Midbrain (tissue), 1 donor: ENCODE data around the gene PEX11B.

Experiments used
- DNase-seq: peaks from one replicate; lab custom pipeline; 2025; lab: John Stamatoyannopoulos, UW

Gene PEX11B

DNA sequence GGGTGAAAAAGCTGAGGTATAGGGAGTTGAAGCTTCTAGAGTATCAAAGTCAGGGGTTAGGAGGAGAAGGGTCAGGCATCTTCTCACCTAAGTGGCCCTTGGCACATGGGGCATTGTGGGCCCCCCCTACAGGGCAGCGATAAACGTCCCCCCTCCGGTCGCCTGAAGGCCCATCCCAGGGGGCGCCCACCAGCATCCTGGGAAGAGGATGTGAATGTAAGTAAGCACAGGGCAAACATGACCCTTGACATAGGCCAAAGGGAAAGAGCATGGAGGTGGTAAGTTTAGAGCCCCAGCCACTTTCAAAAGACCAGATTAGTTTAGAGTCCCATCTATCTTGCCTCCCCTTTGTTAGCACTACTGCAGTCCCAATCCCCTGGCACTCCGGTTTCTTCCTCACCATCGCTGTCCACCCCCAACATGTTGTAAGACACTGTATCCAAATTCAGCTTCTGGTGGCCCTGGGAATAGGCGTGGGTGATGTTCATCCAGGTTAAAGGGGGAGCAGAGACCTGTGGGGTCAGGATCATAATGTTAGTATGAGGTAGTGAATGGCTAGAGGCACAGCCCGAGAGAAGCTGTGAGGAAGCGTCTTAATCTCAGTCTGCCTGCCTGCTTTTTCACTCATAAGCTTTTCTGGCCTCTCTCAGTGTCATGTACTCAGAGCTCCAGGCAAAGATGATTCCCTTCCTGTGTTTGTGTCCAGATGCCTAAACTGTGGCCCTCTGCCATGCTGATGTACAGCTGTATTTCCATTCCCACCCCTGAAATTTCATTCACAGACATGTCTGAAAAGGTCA lies 11.4 kb downstream of the PEX11B start:
- DNase-seq, result no peak

DNA sequence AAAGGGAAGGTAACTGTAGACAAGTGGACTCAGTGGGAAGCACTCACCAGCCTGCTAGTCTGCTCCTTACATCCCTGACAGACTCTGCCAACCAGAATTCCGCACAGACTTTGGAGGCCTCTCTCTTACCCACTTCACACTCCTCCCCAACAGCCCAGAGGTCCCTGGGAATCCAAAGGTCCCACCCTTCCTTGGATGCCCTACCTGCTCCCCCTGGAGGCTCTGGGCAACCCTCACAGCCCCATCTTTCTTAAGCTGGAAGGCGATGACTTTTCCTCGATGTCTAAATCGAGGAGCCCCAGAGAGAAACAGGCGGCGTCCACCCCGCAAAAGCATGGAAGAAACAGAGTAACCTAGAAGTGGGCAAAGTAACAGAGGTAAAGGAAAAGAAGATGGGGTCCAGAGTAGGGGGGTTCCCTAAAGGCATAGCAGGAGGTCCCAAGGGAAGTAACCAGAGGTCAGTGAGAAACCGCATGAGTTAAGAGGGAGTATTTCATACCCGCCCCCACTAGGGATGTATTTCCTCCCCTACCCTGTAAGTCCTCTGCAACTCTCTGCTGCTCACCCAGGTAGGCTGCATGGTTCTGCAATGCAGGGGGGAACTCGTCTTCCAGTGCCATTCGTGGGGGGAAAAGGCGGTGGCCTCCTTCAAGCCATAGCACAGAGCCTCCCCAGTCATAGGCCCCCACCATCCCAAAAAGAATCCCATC lies 17.1 kb downstream of the PEX11B start:
- no peak for DNase-seq

DNA sequence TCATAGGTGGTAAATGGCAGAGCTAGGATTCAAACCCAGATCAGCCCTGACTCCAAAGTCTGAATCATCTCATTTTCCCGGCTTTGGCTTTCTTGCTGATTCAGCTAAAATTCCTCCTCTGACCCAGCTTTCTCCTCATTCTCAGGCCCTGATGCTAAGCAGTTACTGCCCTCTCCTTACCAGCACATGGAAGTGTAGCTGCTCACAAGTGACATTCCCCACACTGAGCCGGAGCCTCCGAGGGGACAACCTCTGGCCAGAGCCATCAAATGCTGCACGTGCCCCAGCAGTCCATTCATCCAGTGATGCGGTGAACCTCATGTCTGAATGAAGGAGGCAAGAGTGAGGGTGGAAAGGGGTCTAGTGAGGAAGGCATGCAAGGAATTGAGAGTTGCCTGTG lies 19.8 kb downstream of the PEX11B start:
- DNase-seq, result no peak

DNA sequence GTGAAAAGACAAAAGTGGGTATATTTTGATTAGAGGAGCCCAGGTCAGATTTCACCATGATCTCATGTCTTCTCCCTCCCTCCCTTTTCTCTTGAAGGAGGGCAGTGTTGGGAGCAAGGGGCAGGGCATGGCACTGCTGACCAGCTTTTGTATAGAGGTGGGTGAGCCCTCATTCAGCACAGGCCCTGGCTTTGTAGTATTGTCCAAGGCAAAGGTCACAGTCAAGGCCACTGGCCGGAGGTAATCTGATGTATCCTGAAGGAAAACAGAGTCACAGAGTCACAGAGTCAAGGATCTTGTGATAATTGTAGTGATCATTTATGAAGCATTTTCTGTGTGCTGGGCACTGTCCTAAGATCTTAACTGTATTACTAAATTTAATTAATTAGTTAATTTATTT lies 20.5 kb downstream of the PEX11B start:
- DNase-seq, result no peak

DNA sequence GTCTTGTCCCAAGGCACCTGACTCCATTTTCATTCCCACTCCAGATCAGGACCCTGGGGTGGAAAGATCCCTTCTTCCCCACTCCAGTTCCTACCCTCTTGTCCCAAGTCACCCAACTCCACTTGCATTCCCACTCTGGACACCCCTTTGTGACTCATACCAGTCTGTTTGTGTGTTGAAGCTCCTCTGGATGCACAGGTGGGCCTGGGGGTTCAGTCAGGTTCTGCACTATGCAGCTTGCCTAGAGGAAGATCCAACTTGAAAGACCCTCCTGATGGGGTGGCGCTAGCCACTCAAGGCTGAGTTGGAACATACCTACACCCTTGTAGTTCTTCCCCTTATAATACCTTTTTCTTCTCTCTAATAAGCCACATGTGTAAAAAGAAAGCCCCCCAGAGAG lies 23.0 kb downstream of the PEX11B start:
- no peak for DNase-seq

DNA sequence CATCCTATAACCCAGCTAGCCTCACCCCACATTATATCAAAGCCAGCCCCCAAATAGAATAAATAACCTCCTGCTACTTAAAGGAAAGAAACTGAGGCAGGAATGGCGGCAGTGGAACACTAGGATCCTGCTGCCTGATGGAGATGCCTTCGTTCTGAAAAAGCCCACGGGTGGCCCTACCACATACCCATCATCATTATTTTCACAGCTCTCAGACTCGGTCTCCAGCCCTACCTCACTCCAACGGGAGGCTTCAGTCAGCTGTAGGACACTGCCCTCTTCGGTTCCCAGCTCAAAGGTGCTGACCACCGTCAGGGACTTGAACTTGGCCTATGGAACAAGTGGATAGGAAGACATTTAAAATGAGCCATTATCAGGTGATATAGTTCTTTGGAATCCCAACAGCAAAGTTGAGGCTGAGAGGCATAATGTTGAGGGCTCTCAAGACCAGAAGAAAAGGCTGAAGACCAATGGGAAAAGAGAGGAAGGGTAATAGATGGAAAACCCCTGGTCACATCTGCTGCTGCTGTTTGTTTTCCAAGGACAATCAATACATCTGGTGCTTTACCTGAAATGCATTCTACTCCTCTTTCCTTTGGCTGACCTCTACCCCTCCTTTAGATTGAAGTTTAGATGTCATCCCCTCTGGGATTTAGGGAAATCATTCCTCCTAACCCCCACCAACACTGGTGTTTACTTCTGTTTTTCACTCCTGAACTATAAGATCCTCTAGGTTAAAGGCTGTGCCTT lies 25.0 kb downstream of the PEX11B start:
- DNase-seq, result no peak

DNA sequence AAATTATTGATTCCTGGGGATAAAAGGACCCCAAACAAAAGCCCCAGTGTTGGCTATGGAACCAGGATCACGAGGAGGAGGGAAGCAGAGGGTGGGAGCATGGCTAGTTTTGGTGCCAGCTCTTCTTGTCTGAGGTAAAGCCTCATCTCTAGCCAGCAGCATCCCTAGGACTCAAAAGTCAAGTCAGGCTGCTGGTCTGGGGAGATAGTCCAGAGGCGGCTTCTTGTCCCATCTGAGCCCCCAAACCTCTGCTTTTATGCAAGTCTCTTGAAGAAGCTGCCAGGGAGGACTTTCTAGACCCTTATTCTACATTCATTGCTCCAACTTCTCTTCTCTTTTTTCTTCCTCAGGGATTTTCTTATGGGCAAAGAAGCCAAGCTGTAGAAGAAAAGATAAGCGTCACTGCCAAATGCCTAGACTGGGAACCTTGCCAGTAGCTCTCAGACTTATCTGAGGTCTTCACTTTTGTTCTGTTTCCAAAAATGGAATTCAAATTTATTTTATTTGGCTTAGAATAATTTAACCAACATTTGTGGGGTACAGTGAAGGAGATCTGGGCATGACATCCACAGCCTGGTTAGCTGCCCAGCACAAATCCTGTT lies 25.9 kb downstream of the PEX11B start:
- no peak for DNase-seq

DNA sequence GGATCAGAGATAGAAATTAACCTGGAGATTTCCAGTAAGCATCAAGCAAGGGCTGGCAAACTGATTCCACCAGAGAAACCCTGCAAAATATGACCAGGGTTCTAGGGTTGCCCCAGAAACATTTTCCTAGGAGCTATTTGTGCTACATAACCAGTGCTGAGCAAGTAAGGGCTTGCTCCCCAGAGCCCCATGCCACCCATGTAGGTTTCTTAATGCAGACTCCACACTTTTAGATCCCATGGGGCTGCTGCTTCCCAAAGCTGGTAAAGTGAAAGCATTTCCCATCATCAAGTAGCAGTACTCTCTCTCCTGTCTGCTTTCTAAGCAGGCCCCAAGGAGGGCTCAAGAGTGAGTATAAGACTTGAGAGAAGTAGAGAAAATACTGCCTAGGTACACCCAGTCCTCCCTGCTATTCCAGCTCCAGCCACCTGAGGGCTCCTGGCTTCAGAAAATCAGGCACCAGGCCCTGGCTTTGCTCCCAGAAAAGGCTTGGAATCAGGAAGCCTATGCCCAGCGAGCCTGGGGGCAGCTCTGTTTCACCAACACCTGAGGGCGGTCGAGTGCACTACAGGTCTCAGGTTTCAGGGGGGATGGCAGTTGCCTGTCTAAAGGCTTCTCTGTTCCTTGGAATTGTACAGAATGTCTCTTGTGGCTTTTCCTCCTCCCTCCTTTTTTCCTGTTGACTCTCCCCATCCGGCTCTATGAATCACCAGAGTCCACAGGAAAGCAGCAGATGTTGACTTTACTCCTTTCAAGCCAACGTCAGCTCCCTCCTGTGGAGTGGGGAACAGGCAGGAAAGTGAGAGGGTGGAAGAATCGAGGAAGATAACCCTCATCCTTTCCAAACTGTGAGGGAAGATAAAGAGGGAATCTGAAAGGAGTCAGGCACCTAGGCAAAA lies 26.7 kb downstream of the PEX11B start:
- peak; percentile 93 for DNase-seq

DNA sequence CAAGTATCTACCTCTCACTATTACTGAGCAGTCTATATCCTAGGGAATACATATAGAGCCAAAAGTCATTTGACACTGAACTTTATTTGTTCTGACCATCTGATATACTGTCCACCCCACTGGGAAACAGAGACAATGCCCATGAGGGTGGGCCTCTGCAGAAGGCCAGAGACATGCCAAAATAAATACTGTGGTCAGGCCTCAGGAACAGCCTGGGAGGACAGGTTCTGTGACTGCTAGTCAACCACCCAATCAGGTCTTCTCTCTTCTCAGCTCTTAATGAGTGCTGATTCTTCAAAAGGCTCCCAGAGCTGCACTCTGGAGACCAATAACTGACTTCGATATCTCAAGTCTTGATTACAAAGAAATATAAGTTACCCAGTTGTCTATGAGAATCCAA lies 27.4 kb downstream of the PEX11B start:
- no peak for DNase-seq

DNA sequence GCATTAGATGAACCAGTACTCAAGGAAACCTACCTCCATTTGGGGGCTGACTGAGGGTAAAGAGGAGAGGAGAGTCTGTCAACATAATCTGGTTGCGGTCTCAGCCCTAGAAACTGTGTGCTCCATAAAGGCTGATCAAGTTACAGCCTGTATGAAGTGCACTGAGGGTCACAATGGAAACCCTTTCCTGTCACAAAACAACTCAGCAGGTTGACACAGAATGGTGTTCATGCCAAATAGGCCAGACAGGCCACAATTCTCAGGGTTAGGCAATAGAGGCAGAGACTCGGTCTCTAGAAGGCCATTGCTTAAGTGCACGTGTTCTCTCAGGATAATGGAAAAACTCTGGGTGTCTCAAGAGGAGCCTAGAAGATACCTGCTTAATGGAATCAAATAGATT lies 28.8 kb downstream of the PEX11B start:
- no peak for DNase-seq

DNA sequence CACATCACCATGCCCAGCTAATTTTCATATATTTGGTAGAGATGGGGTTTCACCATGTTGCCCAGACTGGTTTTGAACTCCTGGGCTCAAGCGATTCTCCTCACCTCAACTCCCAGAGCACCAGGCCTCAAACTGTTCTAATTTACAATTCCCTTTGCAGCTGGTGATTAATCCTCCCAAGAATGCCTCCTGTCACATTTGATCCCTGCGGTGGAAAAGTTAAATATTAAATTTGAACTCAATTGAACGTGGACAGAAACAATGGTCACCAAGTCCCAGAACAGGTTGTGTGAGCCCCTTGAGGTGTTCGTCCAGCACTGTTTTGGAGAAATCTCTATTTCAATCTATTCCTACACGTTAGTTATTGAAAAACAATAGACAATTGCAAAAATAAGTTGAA lies 30.9 kb downstream of the PEX11B start:
- DNase-seq, result no peak

DNA sequence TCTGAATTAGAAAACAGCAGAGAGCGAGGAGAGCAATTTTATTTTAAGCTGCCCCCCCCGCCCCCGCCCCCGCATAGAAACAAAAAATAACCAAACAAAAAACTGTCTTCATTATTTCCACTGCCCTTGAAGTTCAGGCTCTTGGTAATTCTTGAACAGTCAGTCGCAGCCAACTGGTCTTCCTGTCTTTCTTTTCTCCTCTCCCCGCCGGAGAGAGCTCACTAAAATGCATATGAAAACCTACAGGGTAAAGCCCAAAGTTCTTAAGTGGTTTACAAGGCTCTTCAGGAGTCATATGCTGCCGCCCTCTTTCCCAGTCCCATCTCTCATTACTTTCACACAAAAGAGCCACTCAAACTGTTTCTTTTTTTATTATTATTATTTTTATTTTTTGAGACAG lies 31.7 kb downstream of the PEX11B start:
- no peak for DNase-seq

DNA sequence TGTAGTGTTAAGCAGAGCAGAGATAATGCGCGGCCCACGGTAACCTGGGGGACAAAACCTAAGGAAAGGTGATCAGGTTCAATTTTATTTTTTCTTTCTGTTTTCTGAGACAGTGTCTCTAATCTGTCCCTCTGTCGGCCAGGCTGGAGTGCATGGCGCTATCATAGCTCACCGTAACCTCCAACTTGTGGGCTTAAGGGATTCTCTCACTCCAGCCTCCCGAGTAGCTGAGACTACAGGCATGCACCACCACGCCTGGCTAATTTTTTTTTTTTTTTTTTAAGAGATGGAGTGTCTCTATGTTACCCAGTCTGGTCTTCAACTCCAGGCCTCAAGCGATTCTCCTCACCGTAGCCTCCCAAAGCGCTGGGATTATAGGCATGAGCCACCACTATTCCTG lies 32.1 kb downstream of the PEX11B start:
- DNase-seq, result no peak

DNA sequence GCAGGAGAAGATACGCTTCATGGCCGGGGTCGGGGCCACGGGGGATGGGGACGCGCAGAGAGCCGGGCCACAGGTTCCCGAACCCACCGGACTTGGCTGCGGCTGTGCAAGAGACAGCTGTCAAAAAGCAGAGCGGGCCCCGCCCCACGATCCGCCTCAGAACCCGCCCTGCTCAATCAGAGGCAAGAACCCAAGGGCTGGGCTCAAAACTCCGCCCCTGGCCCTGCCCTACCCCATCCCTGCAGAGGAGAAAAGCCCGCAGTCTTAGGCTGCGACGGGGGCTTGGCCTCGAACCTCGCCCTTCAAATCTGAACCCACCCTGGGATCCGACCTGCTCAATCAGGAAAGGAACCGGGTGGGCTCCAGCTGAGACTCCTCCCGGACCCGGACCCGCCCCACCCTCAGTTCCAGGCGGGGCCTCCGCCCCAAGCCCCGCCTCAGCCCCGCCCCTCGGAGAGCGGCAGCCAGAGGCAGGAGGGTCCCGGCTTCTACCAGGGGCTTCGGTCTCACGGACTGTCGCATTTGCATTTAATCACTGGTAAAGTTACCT lies 32.7 kb downstream of the PEX11B start, which contains the start of gene ANKRD35:
Gene ANKRD35 (minus strand): TSS at position 129 of the 550 bp plus-strand sequence. CDS start 108 bp downstream, at position 21.
- peak; percentile 78 for DNase-seq

DNA sequence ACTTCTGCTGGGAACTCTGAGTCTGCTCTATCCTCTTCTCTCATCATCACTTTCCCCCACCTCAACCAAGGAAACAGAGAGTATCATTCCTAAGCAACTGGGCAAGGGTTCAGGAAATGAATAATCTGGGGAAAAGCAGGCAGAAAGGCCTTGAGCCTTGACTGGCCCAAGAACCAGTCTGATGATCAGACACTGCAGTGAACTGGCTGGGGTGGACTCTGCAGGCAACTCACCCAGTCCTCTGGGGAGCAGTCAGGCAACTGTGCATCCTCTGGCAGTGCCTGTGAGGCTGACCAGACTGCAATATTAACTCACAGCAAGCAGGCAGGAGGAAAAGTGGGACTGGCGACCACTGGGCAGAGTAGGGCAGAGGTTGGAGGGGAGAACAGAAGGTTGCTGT lies 33.8 kb downstream of the PEX11B start:
- no peak for DNase-seq

DNA sequence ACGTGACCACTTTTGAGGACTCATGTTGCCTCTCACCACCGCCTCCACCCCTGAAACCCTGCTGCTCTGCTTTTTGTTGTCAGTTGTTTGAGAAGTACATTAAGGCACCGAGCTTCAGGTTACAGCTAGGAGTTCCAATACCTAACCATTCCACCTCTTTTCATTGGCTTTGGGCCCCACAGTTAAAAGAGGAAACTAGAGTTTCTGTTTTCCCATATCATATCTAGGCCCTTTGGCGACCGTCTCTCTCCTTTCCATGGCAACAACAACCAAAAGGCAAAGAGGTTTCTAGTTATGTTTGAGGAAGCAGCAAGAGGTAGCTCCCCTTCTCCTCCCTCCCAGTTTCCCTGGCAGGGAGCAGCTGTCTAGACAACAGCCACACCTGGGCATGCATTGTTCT lies 38.7 kb downstream of the PEX11B start:
- no peak for DNase-seq

DNA sequence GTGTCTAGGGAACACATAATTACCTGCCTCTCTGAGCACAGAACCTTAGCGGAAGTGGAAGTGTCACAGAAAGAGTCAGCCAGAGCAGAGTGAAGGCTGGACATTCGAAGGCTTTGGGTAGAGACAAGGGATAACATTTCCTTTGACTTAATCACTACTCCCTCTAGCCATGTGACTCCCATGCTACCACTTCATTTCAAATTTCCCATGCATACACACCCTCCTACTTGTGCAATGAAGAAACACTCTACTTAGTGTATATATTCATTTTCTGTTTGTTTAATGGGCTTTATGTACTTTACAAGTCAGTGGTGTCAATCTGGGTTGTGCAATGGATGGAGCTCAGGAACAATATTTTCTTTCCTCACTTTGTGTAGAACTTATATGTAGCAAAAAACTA lies 39.8 kb downstream of the PEX11B start:
- no peak for DNase-seq

DNA sequence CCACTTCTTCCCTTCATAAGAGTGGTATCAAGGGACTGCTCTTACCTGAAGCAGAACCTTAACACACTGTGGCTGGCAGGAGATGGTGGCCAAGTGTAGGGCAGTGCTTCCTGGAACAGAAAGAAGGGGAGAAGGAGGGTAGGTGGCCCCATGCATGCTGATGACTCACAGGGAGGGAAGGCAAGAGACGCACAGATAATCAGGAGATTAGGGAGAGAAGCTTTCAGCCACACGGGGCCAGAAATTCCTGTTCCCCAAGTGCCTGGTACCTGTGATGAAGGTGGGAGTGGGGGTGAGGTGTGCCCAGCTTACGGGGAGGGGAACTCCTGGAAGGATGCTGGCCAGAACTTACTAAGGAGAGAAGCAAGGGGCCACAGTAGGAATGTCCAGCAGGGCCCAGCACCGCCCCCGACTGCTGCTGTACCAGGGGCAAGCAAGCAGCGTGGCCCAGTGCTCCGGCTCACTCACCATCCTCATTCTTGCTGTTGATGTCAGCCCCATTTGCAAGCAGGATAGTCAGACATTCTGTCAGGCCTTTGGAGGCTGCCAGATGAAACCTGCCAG lies 40.5 kb downstream of the PEX11B start:
- no peak for DNase-seq

DNA sequence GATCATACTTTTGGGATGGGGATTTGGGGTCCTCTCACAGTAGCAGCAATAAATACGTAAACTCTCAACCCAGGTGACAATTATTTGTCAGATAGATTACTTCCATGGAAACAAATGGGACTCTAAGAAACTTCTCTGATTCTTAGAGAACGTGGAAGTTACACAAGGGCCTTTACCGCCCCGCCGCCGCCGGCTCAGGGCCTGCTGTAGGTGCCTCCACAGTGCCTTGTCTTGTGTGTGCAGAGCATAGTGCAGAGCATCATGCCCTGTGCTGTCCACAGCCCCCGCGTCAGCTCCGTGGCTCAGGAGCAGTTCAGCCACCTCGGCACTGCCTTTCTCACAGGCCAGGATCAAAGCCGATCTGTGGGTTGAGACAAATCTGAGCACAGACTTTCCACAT lies 43.9 kb downstream of the PEX11B start:
- DNase-seq, result no peak
